Fibroblast of gingiva (primary cell): ENCODE results near the gene TOX3.

ENCODE experiments used
- DNase-seq: peaks from one replicate; pipeline ENCODE4 v3.0.0-alpha.2; 2011; ENCODE audit warnings: low read depth

The TOX3 gene

GRCh38 chr16:52398021-52398420 lies 148.9 kb downstream of the TOX3 start:
- no peak for DNase-seq

- no peak for DNase-seq
These were observed 153.5 kb downstream of the TOX3 start for GRCh38 chr16:52393448-52393847.

GRCh38 chr16:52389045-52389444 lies 157.9 kb downstream of the TOX3 start:
- no peak for DNase-seq
